ENCODE data around the gene IL4. TPM values are rescaled to one million over a fixed set of nuclear protein-coding genes. Genes with fewer than 3 reads are reported as not detected.

Gene IL4
- total RNA-seq, 1 donor from 2014 or later = not detected

DNA sequence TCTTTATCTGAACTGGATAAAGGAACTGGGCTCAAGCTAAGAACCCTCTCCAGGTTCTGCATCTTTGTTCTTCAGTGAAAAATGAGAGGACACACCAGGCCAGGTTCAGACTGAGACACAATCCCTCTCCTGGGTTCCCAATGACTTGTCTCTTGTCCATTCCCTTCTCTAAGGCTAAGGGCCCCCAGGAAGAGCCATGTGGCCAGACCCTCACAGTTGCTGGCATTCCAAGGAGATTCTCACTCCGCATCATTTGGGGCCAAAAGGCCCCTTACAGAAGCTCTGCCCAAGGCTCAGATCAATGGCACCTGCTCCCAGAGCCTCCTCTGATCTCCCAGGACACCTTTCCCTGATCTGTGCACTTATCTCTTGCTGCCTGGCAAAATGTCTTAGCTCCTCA is 4.9 kb downstream of the IL4 start:
- no peak for DNase-seq (ENCODE audit: low read depth, low spot score)
- H3K4me1 Mint-ChIP-seq = no peaks in the 10 kb centered on the region
- TF ChIP-seq, protein P1, sequence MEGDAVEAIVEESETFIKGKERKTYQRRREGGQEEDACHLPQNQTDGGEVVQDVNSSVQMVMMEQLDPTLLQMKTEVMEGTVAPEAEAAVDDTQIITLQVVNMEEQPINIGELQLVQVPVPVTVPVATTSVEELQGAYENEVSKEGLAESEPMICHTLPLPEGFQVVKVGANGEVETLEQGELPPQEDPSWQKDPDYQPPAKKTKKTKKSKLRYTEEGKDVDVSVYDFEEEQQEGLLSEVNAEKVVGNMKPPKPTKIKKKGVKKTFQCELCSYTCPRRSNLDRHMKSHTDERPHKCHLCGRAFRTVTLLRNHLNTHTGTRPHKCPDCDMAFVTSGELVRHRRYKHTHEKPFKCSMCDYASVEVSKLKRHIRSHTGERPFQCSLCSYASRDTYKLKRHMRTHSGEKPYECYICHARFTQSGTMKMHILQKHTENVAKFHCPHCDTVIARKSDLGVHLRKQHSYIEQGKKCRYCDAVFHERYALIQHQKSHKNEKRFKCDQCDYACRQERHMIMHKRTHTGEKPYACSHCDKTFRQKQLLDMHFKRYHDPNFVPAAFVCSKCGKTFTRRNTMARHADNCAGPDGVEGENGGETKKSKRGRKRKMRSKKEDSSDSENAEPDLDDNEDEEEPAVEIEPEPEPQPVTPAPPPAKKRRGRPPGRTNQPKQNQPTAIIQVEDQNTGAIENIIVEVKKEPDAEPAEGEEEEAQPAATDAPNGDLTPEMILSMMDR (conservative IDR thresholded peaks at IDR 0.05) = no peak
- H3K27me3 Mint-ChIP-seq (ENCODE audit: low read depth) = no peaks in the 10 kb centered on the region
- H3K36me3 Mint-ChIP-seq (ENCODE audit: low read depth) = no peaks in the 10 kb centered on the region
- H3K4me3 Mint-ChIP-seq = no peak overlapping the region
- no peaks in the 10 kb centered on the region for H3K9me3 Mint-ChIP-seq
- H3K27ac Mint-ChIP-seq (ENCODE audit: unreplicated experiment) = no peak overlapping the region

DNA sequence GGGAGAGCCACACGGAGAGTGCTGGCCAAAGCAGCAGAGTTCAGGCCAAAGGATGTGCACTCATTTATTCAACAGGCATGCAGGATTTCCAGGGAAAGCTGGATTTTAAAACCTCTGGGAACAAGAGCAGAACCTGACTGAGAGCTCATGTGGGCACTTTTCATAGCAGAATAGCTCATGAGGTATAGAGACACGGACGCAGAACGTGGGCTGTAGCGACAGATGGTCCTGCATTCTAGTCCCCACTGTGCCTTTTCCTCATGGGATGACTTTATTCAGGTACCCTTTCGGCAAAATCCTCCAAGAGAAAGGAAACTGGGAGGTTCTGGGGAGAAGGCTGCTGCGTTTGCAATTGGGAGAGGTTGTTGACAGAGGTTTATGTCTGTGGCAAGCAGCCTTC is 5.4 kb downstream of the IL4 start:
- no peak for DNase-seq (ENCODE audit: low read depth, low spot score)
- TF ChIP-seq, protein P1 (conservative IDR thresholded peaks at IDR 0.05) = no peak

DNA sequence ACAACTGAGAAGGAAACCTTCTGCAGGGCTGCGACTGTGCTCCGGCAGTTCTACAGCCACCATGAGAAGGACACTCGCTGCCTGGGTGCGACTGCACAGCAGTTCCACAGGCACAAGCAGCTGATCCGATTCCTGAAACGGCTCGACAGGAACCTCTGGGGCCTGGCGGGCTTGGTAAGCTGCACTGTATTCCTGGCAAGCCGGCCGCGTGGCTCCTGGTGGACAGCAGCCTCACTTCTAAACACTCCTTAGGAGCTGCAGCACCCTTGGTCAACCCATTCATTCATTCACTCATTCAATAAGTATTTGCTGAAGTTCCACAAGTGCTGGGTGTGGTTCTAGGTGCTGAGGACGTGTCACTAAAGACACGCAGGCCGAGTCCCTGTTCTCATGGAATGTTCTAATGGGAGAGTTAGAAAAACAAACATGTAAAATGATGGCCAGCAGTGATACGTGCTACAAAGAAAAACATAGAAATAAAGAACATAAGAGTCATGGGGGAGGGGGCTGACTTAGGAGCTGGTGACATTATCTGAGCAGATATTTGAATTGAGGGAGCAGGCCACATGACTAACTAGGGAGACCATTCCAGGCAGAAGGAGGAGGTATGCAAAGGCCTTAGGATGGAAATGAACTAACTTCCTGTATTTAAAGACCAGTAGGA is 6.1 kb downstream of the IL4 start:
- no peaks in the 10 kb centered on the region for H3K9me3 Mint-ChIP-seq
- no peaks in the 10 kb centered on the region for H3K36me3 Mint-ChIP-seq (ENCODE audit: low read depth)
- no peak overlapping the region for H3K4me3 Mint-ChIP-seq
- no peak for DNase-seq (ENCODE audit: low read depth, low spot score)
- TF ChIP-seq, protein P1 (conservative IDR thresholded peaks at IDR 0.05) = no peak
- H3K27me3 Mint-ChIP-seq (ENCODE audit: low read depth) = no peaks in the 10 kb centered on the region
- no peak overlapping the region for H3K27ac Mint-ChIP-seq (ENCODE audit: unreplicated experiment)
- no peaks in the 10 kb centered on the region for H3K4me1 Mint-ChIP-seq

More for the DNA sequence above, 5.4 kb downstream of the IL4 start:
- Mint-ChIP-seq H3K27ac (ENCODE audit: unreplicated experiment) (no peak overlapping the region), H3K36me3 (ENCODE audit: low read depth) (no peaks in the 10 kb centered on the region), H3K27me3 (ENCODE audit: low read depth) (no peaks in the 10 kb centered on the region), H3K4me3 (no peak overlapping the region), H3K9me3 (no peaks in the 10 kb centered on the region), H3K4me1 (no peaks in the 10 kb centered on the region)

DNA sequence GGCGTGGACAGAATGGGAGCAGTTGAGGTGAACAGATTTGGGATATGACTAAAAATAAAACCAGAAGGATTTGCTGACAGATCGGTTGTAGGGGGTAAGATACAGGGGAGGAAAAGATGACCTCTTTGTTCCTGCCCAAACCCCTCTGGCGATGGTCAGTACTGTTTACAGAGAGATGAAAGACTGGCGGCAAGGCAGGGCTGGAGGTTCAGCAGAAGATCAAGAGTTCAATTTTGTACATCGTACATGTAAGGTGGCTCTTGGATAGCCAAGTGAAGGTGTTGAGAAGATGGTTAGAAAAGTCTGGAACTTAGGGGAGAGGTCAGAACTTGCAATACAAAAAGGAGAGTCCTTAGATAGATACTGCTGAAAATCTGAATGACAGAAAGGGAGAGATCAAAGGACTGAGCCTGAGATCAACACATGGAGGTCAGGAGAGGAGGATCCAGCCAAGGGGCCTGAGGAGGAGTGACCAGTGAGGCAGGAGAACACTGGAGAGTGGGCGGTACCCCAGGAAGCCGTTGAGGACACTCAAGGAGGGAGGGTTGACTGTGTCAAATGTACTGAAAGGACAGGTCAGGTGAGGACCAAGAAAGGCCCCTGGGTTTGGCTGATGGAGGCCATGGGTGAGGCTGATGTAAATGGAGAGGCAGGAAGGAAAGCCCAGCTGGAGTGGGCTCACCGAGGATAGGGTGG is 7.1 kb downstream of the IL4 start:
- Mint-ChIP-seq H3K4me1 (no peaks in the 10 kb centered on the region), H3K4me3 (no peak overlapping the region), H3K9me3 (no peaks in the 10 kb centered on the region), H3K36me3 (ENCODE audit: low read depth) (no peaks in the 10 kb centered on the region), H3K27me3 (ENCODE audit: low read depth) (no peaks in the 10 kb centered on the region), H3K27ac (ENCODE audit: unreplicated experiment) (no peak overlapping the region)
- no peak for DNase-seq (ENCODE audit: low read depth, low spot score)
- TF ChIP-seq, protein P1 (conservative IDR thresholded peaks at IDR 0.05) = no peak

DNA sequence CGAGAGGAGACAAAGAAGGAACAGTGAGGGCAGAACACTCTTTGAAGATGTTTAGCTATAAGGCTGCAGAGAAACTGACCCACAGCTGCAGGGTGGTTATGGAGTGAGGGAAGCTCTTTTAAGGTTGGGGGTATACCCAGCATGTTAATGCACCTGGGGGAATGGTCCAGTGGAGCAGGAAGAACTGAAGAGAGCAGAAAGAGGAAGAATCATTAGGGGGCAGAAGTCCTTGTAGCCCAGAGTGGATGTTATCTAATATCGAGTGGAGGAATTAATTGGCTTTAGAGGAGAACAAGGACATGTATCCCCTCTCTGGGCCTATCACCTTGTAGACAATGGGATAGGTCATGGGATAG is 7.7 kb downstream of the IL4 start:
- Mint-ChIP-seq H3K4me3 (no peak overlapping the region), H3K4me1 (no peaks in the 10 kb centered on the region), H3K27me3 (ENCODE audit: low read depth) (no peaks in the 10 kb centered on the region), H3K27ac (ENCODE audit: unreplicated experiment) (no peak overlapping the region), H3K9me3 (no peaks in the 10 kb centered on the region), H3K36me3 (ENCODE audit: low read depth) (no peaks in the 10 kb centered on the region)
- TF ChIP-seq, protein P1 (conservative IDR thresholded peaks at IDR 0.05) = no peak
- no peak for DNase-seq (ENCODE audit: low read depth, low spot score)

Measured in neural crest cell (in vitro differentiated cells).